HEK293T (cell line): ENCODE measurements around the gene RNF227.
A peak's percentile ranks its signal among the peaks of the same experiment; 100 is the strongest.

Experiments
- CTCF ChIA-PET: fragments of 350-600 bp; formaldehyde crosslinking; extraction: SDS; loops from one replicate; lab custom pipeline; 2021; ENCODE audit warnings: antibody characterized with exemption, inconsistent platforms; lab: Yijun Ruan, JAX
- POLR2A ChIA-PET: fragments of 350-600 bp; formaldehyde crosslinking; extraction: SDS; loops from one replicate; lab custom pipeline; 2020; ENCODE audit warnings: antibody characterized with exemption, inconsistent platforms; lab: Yijun Ruan, JAX
- DNase-seq: peaks from one replicate; pipeline ENCODE4 v3.0.0; 2012; ENCODE audit warnings: mixed read lengths; ENCODE audit errors: extremely low spot score
- ARNT ChIP-seq: fragments of 450-650 bp; IDR thresholded peaks from 2 replicates; pipeline ENCODE4 v1.6.1; 2017; ENCODE audit warnings: mild to moderate bottlenecking
- BHLHE40 ChIP-seq: fragments of 450-650 bp; IDR thresholded peaks from 2 replicates; pipeline ENCODE4 v1.6.1; 2016; ENCODE audit warnings: mild to moderate bottlenecking, moderate library complexity, borderline replicate concordance
- CTBP1 ChIP-seq: fragments of 450-650 bp; IDR thresholded peaks from 2 replicates; pipeline ENCODE4 v1.6.1; 2016; ENCODE audit warnings: borderline replicate concordance
- ELF4 ChIP-seq: fragments of 450-650 bp; IDR thresholded peaks from 2 replicates; pipeline ENCODE4 v1.6.1; 2017; ENCODE audit warnings: antibody characterized with exemption
- FOXA1 ChIP-seq: fragments of 450-650 bp; IDR thresholded peaks from 2 replicates; pipeline ENCODE4 v1.6.1; 2016; ENCODE audit warnings: mild to moderate bottlenecking
- FOXK2 ChIP-seq: fragments of 450-650 bp; IDR thresholded peaks from 2 replicates; pipeline ENCODE4 v1.6.1; 2016; ENCODE audit warnings: mild to moderate bottlenecking
- FOXM1 ChIP-seq: fragments of 450-650 bp; IDR thresholded peaks from 2 replicates; pipeline ENCODE4 v1.6.1; 2017; ENCODE audit warnings: mild to moderate bottlenecking, borderline replicate concordance
- HDGF ChIP-seq: fragments of 450-650 bp; IDR thresholded peaks from 2 replicates; pipeline ENCODE4 v1.6.1; 2017; ENCODE audit warnings: antibody characterized with exemption, borderline replicate concordance
- L3MBTL2 ChIP-seq: fragments of 450-650 bp; conservative IDR thresholded peaks from 2 replicates; pipeline ENCODE4 v1.6.1; 2016; ENCODE audit warnings: mild to moderate bottlenecking
- LEF1 ChIP-seq: fragments of 450-650 bp; IDR thresholded peaks from 2 replicates; pipeline ENCODE4 v1.6.1; 2017; ENCODE audit warnings: mild to moderate bottlenecking, borderline replicate concordance
- NFRKB ChIP-seq: fragments of 450-650 bp; IDR thresholded peaks from 2 replicates; pipeline ENCODE4 v1.6.1; 2016; ENCODE audit warnings: mild to moderate bottlenecking, moderate library complexity
- SP1 ChIP-seq: fragments of 450-650 bp; IDR thresholded peaks from 2 replicates; pipeline ENCODE4 v1.6.1; 2017
- SUZ12 ChIP-seq: fragments of 450-650 bp; IDR thresholded peaks from 2 replicates; pipeline ENCODE4 v1.6.1; 2016; ENCODE audit warnings: mild to moderate bottlenecking
- TARDBP ChIP-seq: fragments of 450-650 bp; IDR thresholded peaks from 2 replicates; pipeline ENCODE4 v1.6.1; 2016
- ZNF384 ChIP-seq: fragments of 450-650 bp; IDR thresholded peaks from 2 replicates; pipeline ENCODE4 v1.6.1; 2016
- TF ChIP-seq, protein P1 (sequence below): fragments of 450-650 bp; IDR thresholded peaks from 2 replicates; pipeline ENCODE4 v1.6.1; 2016

The RNF227 gene

DNA sequence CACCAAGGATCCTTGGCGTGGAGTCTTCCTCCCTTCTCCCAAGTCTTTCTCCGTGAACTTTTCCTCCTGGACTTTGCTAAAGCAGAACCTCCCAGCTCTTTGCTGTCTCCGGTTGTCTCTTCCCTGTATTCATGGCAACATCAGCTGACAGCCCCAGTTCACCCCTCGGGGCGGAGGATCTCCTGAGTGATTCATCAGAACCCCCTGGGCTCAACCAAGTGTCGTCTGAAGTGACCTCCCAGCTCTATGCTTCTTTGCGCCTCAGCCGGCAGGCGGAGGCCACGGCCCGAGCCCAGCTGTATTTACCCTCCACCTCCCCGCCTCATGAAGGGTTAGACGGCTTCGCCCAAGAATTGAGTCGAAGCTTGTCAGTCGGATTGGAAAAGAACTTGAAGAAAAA lies 16.9 kb upstream of the RNF227 start:
- peak; percentile 57 for DNase-seq
- peak; percentile 77 for TF ChIP-seq L3MBTL2
- no peak for TF ChIP-seq TARDBP
- TF ChIP-seq, protein P1, sequence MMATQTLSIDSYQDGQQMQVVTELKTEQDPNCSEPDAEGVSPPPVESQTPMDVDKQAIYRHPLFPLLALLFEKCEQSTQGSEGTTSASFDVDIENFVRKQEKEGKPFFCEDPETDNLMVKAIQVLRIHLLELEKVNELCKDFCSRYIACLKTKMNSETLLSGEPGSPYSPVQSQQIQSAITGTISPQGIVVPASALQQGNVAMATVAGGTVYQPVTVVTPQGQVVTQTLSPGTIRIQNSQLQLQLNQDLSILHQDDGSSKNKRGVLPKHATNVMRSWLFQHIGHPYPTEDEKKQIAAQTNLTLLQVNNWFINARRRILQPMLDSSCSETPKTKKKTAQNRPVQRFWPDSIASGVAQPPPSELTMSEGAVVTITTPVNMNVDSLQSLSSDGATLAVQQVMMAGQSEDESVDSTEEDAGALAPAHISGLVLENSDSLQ = peak; percentile 86
- TF ChIP-seq CTBP1 = no peak
- TF ChIP-seq ELF4 = no peak
- POLR2A ChIA-PET = interaction anchor here (0.7 to 5.2 kb wide), 16 partner anchors 8 to 123 kb away, joined by 3 to 69 read pairs (median 6); partner anchors contain the start of genes NAA38 and RNF227
- CTCF ChIA-PET = interaction anchor here (0.5 to 2.1 kb wide), 8 partner anchors 13 to 888 kb away, joined by 3 to 10 read pairs (median 4); no protein-coding TSS in a partner anchor

- DNase-seq = peak; percentile 41
- ChIA-PET POLR2A (interaction anchor here (0.6 to 5.2 kb wide), 24 partner anchors 9 to 305 kb away, joined by 3 to 69 read pairs (median 4); partner anchors contain the start of genes NAA38, RNF227 and SAT2), CTCF (interaction anchor here (0.5 to 2.1 kb wide), 7 partner anchors 13 to 887 kb away, joined by 3 to 10 read pairs (median 3); no protein-coding TSS in a partner anchor)
- TF ChIP-seq ELF4 (no peak), FOXK2 (no peak), SUZ12 (no peak), BHLHE40 (no peak), HDGF (no peak), TARDBP (no peak), L3MBTL2 (0 out of 2 replicates have a peak, but pooled peaks have one; percentile 2)
These were observed 16.4 kb upstream of the RNF227 start for GRCh38 chr17:7932483-7932891.

DNA sequence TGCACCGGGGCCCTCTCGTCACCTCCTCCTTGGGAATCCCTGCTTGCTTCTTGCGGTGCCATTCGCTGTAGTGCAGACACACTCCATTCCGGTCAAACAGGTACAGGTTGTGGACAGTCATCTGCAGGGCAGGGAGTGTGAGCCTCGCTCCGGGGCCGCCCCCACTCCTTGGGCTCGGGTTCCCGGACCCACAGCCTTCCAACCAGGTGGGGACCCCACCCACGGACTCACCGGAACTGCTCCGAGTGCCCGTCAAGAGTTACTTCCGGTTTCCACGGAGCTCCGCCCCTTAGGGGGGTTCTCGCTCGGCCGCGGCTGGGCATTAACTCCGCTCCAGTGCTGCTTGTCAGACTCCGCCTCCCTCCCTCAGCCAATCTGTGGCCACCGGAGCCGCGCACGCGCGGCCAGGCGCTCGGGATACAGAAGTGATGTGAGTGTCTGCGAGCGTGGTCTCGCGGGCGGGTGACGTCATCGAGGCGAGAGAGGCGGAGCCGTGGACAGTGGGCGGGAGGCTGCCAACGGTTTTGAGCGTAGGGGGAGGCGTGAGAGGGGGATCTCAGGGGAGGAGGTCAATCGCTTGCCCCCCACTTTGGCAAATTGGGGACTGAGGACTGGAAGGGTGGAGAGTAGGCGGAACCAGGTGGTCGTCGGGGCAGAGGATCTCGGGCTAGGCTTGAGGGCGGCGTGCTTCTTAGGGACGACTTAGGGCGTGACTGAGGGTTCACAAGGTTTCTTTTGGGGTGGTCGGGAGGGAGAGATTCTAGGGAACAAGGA lies 15.8 kb upstream of the RNF227 start, which contains the start of the genes CNTROB and TRAPPC1:
Gene CNTROB, plus strand, starts transcription at position 498 of the 774 bp plus-strand sequence. CDS start 874 bp downstream, outside the sequence.
Gene TRAPPC1, minus strand, starts transcription at position 238 of the 774 bp plus-strand sequence. Its CDS starts 117 bp downstream, at position 121.
- POLR2A ChIA-PET = interaction anchor here (0.6 to 5.2 kb wide), 22 partner anchors 9 to 304 kb away, joined by 3 to 69 read pairs (median 4); partner anchors contain the start of genes NAA38, RNF227 and SAT2
- CTCF ChIA-PET = interaction anchor here (0.6 to 2.1 kb wide), 4 partner anchors 12 to 85 kb away, joined by 3 to 10 read pairs (median 6); no protein-coding TSS in a partner anchor
- TF ChIP-seq ELF4 (peak; percentile 63; the same call in 1 of the 2 replicates), BHLHE40 (no peak), L3MBTL2 (peak; percentile 78)
- TF ChIP-seq, protein P1 = peak; percentile 94

GRCh38 chr17:7930841-7931631 lies 14.9 kb upstream of the RNF227 start:
- no peak for TF ChIP-seq SUZ12
- ChIA-PET CTCF (no interaction called here), POLR2A (interaction anchor here (1.0 to 5.2 kb wide), 15 partner anchors 9 to 303 kb away, joined by 3 to 69 read pairs (median 5); partner anchors contain the start of genes NAA38, RNF227 and SAT2)
- DNase-seq = no peak

More for the DNA sequence above, 15.8 kb upstream of the RNF227 start, which contains the start of the genes CNTROB and TRAPPC1:
- DNase-seq = peak; percentile 99

GRCh38 chr17:7929158-7930023 lies 13.3 kb upstream of the RNF227 start, which contains the start of gene KCNAB3:
Gene KCNAB3, minus strand, starts transcription at chr17:7929856. Its CDS starts 421 bp downstream, at chr17:7929435.
- peak; percentile 23 for DNase-seq
- TF ChIP-seq FOXA1 (no peak), HDGF (no peak)
- ChIA-PET CTCF (no interaction called here), POLR2A (interaction anchor here (5.2 kb wide), 1 partner anchor 16 kb away, joined by 48 read pairs; no protein-coding TSS in a partner anchor)

- no peak for DNase-seq
- no peak for TF ChIP-seq FOXM1
- no peak for TF ChIP-seq TARDBP
- no peak for TF ChIP-seq LEF1
- TF ChIP-seq HDGF = no peak
- no peak for TF ChIP-seq FOXK2
- no peak for TF ChIP-seq L3MBTL2
- TF ChIP-seq, protein P1 = no peak
- TF ChIP-seq ARNT = no peak
- TF ChIP-seq ELF4 = no peak
- no peak for TF ChIP-seq BHLHE40
- TF ChIP-seq NFRKB = no peak
- TF ChIP-seq ZNF384 = no peak
- no peak for TF ChIP-seq SUZ12
- no peak for TF ChIP-seq SP1
- POLR2A ChIA-PET = no interaction called here
- CTCF ChIA-PET = no interaction called here
These were observed 11.5 kb upstream of the RNF227 start for GRCh38 chr17:7927596-7927995.
